H1 (cell line): ENCODE results near the gene CENATAC. TPM values are rescaled to one million over a fixed set of nuclear protein-coding genes. Genes with fewer than 3 reads are reported as not detected.
A peak's percentile ranks its signal among the peaks of the same experiment; 100 is the strongest.

Experiments
- KDM1A ChIP-seq: fragments of 200-600, 300-600 bp; sonication (generic); IDR thresholded peaks from 2 replicates; pipeline ENCODE4 v1.7.1; 2016; ENCODE audit warnings: mild to moderate bottlenecking, low read length, borderline replicate concordance
- KDM4A ChIP-seq: IDR thresholded peaks from one replicate; pipeline ENCODE4 v1.7.1; 2012; ENCODE audit warnings: low read depth, mild to moderate bottlenecking, moderate library complexity, low read length, inconsistent platforms; ENCODE audit not compliant: severe bottlenecking
- SIN3A ChIP-seq, 2 experiments: IDR thresholded peaks in 1 of 2; conservative IDR thresholded peaks in 1 of 2; 2 replicates each; pipeline ENCODE4 v1.6.1; 2011 to 2012; ENCODE audit warnings: low read length in 2 of 2, improper control_type of control experiment in 1 of 2, low read depth in 1 of 2, mild to moderate bottlenecking in 1 of 2
- polyA plus RNA-seq, 7 experiments: library from polyadenylated mRNA; depleted of rRNA in 3 of 7; stranded (reverse) in 5 of 7; unstranded in 2 of 7; fragments of >200 nt in 5 of 7; fragments of 200-250 nt in 2 of 7; gene quantifications; 1 replicate in 5 of 7; 2 replicates in 1 of 7; 4 replicates in 1 of 7; pipeline versions ENCODE4 v1.2.1 to v1.2.3, GENCODE V29; 2011 to 2013; ENCODE audit warnings: missing spikeins in 2 of 7, mixed read lengths in 2 of 7
- total RNA-seq: library from RNA; stranded (reverse); fragmentation: NEBNext Ultra II Directional; extraction: Animal tissue kit (Norgen Biotek cat#: 25700); gene quantifications from 2 replicates; pipeline ENCODE4 v1.2.1, GENCODE V29; 2021
- TF ChIP-seq, protein P1 (sequence below), 3 experiments: IDR thresholded peaks; 1 replicate in 2 of 3; 2 replicates in 1 of 3; pipeline versions ENCODE4 v1.5.1 to v1.6.1; 2011; ENCODE audit warnings: low read length in 3 of 3, mild to moderate bottlenecking in 3 of 3, inconsistent platforms in 2 of 3, low read depth in 1 of 3, moderate library complexity in 1 of 3; ENCODE audit not compliant: insufficient read depth in 1 of 3; ENCODE audit errors: control extremely low read depth in 1 of 3

Gene CENATAC
- total and polyA plus RNA-seq, 2 of the 8 experiments (the other 6 are each of a cell fraction or from before 2014, with no cell fraction given): 22.7 to 36.4 TPM

DNA sequence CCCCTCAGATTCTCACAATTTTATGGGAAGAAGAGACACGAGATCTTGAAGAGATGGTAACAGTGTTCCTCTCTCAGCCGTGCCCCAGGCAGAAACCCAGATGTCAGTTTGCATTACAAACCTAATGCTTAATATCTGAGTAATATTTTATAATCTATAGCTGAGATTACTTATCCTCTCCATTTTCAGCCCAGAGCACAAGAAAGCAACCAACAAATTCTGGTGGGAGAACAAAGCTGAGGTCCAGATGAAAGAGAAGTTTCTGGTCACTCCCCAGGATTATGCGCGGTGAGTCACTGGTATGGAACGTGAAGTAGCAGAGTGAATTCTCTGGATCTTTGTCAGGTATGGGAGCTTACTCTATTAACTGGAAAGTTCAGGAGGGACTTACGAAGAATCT is 884 bp downstream of the CENATAC start (continued):
- TF ChIP-seq, protein P1, sequence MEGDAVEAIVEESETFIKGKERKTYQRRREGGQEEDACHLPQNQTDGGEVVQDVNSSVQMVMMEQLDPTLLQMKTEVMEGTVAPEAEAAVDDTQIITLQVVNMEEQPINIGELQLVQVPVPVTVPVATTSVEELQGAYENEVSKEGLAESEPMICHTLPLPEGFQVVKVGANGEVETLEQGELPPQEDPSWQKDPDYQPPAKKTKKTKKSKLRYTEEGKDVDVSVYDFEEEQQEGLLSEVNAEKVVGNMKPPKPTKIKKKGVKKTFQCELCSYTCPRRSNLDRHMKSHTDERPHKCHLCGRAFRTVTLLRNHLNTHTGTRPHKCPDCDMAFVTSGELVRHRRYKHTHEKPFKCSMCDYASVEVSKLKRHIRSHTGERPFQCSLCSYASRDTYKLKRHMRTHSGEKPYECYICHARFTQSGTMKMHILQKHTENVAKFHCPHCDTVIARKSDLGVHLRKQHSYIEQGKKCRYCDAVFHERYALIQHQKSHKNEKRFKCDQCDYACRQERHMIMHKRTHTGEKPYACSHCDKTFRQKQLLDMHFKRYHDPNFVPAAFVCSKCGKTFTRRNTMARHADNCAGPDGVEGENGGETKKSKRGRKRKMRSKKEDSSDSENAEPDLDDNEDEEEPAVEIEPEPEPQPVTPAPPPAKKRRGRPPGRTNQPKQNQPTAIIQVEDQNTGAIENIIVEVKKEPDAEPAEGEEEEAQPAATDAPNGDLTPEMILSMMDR (IDR thresholded peaks at IDR 0.05; ENCODE audit: control extremely low read depth in 1 of 3, insufficient read depth in 1 of 3, low read depth in 1 of 3, low read length in 3 of 3): no peak
- peak in 1 of 2 experiments; percentile 2; a peak in 1 of 4 replicates for TF ChIP-seq SIN3A (conservative IDR thresholded peaks at IDR 0.05 in 1 of 2, IDR thresholded peaks at IDR 0.05 in 1 of 2; ENCODE audit: low read depth in 1 of 2, low read length in 2 of 2)
- TF ChIP-seq KDM1A: no peak
- TF ChIP-seq KDM4A: no peak
